ENCODE data around the gene OLIG3. TPM values are rescaled to one million over a fixed set of nuclear protein-coding genes. Genes with fewer than 3 reads are reported as not detected.
A peak's percentile ranks its signal among the peaks of the same experiment; 100 is the strongest.

Gene OLIG3
- total and polyA plus RNA-seq, 7 donors: not detected

DNA sequence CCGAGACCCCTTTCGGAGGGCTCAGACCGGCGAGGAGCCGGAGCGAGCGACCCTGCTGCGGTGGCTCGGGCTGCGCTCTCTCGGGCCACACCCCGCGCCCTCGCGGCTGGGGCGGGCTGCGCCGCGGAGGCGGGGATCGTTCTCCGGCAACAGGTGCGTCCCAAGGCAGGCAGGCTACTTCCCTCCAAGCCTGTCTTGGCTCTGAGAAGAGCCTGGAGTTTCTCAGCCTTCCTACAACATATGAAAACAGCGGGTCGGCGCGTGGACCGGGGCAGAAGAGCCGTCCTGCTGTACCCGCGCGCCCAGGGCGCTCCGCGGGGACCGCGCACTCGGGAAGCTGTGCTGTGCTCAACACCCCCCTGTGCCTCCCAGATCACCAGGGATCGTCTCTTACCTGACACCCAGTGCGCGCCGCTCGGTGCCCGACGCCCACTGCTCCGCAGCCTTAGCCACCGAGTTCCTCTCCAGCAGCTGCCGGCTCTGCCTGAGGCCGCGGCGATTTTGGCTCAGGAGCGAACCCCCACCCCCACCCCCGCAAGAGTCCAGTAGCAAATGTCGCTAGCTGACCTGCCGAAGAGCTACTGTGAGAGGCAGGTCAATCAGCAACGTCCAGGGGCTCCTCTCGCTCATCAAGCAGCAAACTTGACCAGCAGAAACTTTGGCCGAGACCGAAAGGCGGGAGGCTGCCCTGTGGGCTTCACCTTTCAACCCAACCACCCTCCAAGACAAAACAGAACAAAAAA lies 3.7 kb upstream of the OLIG3 start:
- 2 to 3% (median 2%) methylated on average over 58 to 60 of the region's 60 CpGs for WGBS, 3 donors
- DNase-seq (no peak), ATAC-seq (peak in 3 of 4 donors; percentile 35 to 52 (median 44))
- Histone ChIP-seq H3K27ac (no peak overlapping the region), H3K4me1 (peaks cover 21% of the 10 kb centered on the region), H3K27me3 (ENCODE audit: insufficient read depth in 3 of 3, low read length in 2 of 3) (peaks cover 9 to 98% (median 37%) of the 10 kb centered on the region in 3 donors), H3K4me3 (peak overlapping the region; percentile 56), H3K9me3 (no peaks in the 10 kb centered on the region), H3K36me3 (ENCODE audit: insufficient read depth in 1 of 2, low read depth in 1 of 2) (no peaks in the 10 kb centered on the region)
- intact Hi-C loops (cut with DNase I): no loop called here
- TF ChIP-seq, protein P1, sequence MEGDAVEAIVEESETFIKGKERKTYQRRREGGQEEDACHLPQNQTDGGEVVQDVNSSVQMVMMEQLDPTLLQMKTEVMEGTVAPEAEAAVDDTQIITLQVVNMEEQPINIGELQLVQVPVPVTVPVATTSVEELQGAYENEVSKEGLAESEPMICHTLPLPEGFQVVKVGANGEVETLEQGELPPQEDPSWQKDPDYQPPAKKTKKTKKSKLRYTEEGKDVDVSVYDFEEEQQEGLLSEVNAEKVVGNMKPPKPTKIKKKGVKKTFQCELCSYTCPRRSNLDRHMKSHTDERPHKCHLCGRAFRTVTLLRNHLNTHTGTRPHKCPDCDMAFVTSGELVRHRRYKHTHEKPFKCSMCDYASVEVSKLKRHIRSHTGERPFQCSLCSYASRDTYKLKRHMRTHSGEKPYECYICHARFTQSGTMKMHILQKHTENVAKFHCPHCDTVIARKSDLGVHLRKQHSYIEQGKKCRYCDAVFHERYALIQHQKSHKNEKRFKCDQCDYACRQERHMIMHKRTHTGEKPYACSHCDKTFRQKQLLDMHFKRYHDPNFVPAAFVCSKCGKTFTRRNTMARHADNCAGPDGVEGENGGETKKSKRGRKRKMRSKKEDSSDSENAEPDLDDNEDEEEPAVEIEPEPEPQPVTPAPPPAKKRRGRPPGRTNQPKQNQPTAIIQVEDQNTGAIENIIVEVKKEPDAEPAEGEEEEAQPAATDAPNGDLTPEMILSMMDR (IDR thresholded peaks at IDR 0.05): no peak

- no peak overlapping the region for H3K27ac ChIP-seq
- intact Hi-C loops (cut with DNase I): no loop called here
- no peak for DNase-seq
- TF ChIP-seq, protein P1 (IDR thresholded peaks at IDR 0.05): no peak
- ATAC-seq: no peak
- H3K4me1 ChIP-seq: peaks cover 24% of the 10 kb centered on the region
- H3K36me3 ChIP-seq (ENCODE audit: insufficient read depth in 1 of 2, low read depth in 1 of 2): no peaks in the 10 kb centered on the region
- H3K4me3 ChIP-seq: peak overlapping the region; percentile 56
- no peaks in the 10 kb centered on the region for H3K9me3 ChIP-seq
- peaks cover 7 to 98% (median 41%) of the 10 kb centered on the region in 3 donors for H3K27me3 ChIP-seq (ENCODE audit: insufficient read depth in 3 of 3, low read length in 2 of 3)
- 4 to 8% (median 6%) methylated on average over 45 to 47 of the region's 47 CpGs for WGBS, 3 donors
Measured at GRCh38 chr6:137496909-137497720, 2.9 kb upstream of the OLIG3 start.

- Histone ChIP-seq H3K27ac (no peak overlapping the region), H3K4me1 (peaks cover 24% of the 10 kb centered on the region), H3K27me3 (ENCODE audit: insufficient read depth in 3 of 3, low read length in 2 of 3) (peaks cover 4 to 99% (median 43%) of the 10 kb centered on the region in 3 donors), H3K36me3 (ENCODE audit: insufficient read depth in 1 of 2, low read depth in 1 of 2) (no peaks in the 10 kb centered on the region), H3K9me3 (no peaks in the 10 kb centered on the region), H3K4me3 (no peak overlapping the region)
- 7 to 13% (median 9%) methylated on average over 17 of the region's 17 CpGs for WGBS, 3 donors
- DNase-seq (no peak), ATAC-seq (no peak)
- intact Hi-C loops (cut with DNase I): no loop called here
- TF ChIP-seq, protein P1 (IDR thresholded peaks at IDR 0.05): no peak
Measured at GRCh38 chr6:137496368-137496767, 2.2 kb upstream of the OLIG3 start.

DNA sequence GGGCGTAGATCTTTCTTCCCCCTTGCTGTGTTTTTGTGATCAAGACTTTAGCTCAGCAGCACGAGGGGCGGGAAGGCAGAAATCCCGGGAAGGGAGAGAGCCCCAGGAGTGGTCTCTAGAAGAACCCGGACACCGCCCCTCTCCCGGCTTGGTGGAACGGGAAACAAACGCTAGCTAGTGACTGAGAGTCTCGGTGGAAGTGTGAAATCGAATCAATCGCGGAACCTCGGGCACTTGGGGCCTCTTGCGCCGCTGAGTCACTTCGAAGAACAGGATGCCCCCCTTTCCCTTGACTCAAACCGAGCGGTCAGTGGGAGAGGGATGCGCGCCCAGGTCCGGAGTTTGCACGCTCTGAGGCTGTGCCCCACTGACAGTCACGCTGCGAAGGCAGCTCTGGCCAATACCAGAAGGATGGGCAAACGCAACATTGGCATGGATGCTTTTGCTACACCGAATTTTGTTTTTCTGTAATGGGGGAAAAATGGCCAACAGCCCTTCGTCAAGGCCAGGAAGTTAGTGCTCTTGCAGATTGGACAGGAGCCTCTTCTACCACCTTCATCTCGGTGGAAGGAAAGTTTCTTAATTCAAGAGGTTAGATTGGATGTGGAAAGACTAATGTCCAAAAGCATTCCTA lies 1.6 kb upstream of the OLIG3 start:
- Histone ChIP-seq H3K9me3 (no peaks in the 10 kb centered on the region), H3K4me1 (peaks cover 24% of the 10 kb centered on the region), H3K27ac (no peak overlapping the region), H3K4me3 (no peak overlapping the region), H3K27me3 (ENCODE audit: insufficient read depth in 3 of 3, low read length in 2 of 3) (peaks cover 4 to 99% (median 46%) of the 10 kb centered on the region in 3 donors), H3K36me3 (ENCODE audit: insufficient read depth in 1 of 2, low read depth in 1 of 2) (no peaks in the 10 kb centered on the region)
- 3 to 6% (median 4%) methylated on average over 28 to 29 of the region's 29 CpGs for WGBS, 3 donors
- ATAC-seq: no peak
- intact Hi-C loops (cut with DNase I): no loop called here
- no peak for DNase-seq
- TF ChIP-seq, protein P1 (IDR thresholded peaks at IDR 0.05): no peak

All from psoas muscle (tissue), 8 donors.